Ovary (tissue), 9 donors: ENCODE measurements around the gene EPRS1. TPM values are rescaled to one million over a fixed set of nuclear protein-coding genes. Genes with fewer than 3 reads are reported as not detected.

Experiments
- DNase-seq, 5 donors: peaks; one replicate each; pipeline ENCODE4 v3.0.0-alpha.2; 2019 to 2020
- H3K27ac ChIP-seq, 2 donors: fragments of 200-600 bp; one replicate each; pipeline versions ENCODE4 v1.5.1 to v1.8.0; 2019 to 2022
- H3K27me3 ChIP-seq: fragments of 200-600 bp; one replicate; pipeline ENCODE4 v1.8.0; 2022
- H3K36me3 ChIP-seq: fragments of 200-600 bp; sonication (generic); one replicate; pipeline ENCODE4 v1.5.1; 2019
- H3K4me1 ChIP-seq: one replicate; pipeline ENCODE4 v1.8.1; 2013; ENCODE audit warnings: mild to moderate bottlenecking, moderate library complexity; ENCODE audit not compliant: insufficient read depth
- H3K4me3 ChIP-seq: fragments of 200-600 bp; sonication (generic); one replicate; pipeline ENCODE4 v1.5.1; 2017
- H3K9me3 ChIP-seq, 2 donors: fragments of 200-600 bp in 1 of 2; sonication (generic) in 1 of 2; one replicate each; pipeline versions ENCODE4 v1.5.1 to v1.8.1; 2013 to 2019; ENCODE audit warnings: mild to moderate bottlenecking in 1 of 2, moderate library complexity in 1 of 2
- CTCF ChIP-seq, 3 donors: fragments of 450-650 bp in 2 of 3; fragments of 200-600 bp in 1 of 3; IDR thresholded peaks; one replicate each; pipeline versions ENCODE4 v1.5.1 to v1.8.0; 2016 to 2022; ENCODE audit warnings: antibody characterized with exemption in 3 of 3, mild to moderate bottlenecking in 1 of 3
- EP300 ChIP-seq: sonication (generic); formaldehyde crosslinking; IDR thresholded peaks from one replicate; pipeline ENCODE4 v1.6.1; 2017; ENCODE audit warnings: antibody characterized with exemption
- POLR2A ChIP-seq: fragments of 450-650 bp; IDR thresholded peaks from one replicate; pipeline ENCODE4 v1.6.1; 2017; ENCODE audit warnings: antibody characterized with exemption, mild to moderate bottlenecking, moderate library complexity
- WGBS, 3 donors: extraction: QIAGEN DNeasy Blood & Tissue Kit in 1 of 3; methylation state at CpG; one replicate each; pipeline versions ENCODE4 v1.1.5 to v1.1.7; 2013 to 2017; 5-methylcytosine and 5-hydroxymethylcytosine counted together
- intact Hi-C, 4 donors: fragments of 100-400 bp; cut with DNase I; formaldehyde crosslinking; loops; one replicate each; pipeline versions ENCODE4 v1.11.0 to v1.15.1; 2022 to 2023
- polyA plus RNA-seq, 2 donors: library from polyadenylated mRNA; stranded (reverse); fragments of 200-250 nt in 1 of 2; fragments of 350-450 nt in 1 of 2; fragmentation: Illumina TruSeq in 1 of 2; extraction: RNeasy Lipid Tissue Mini Kit (QIAGEN cat#74804) in 1 of 2; gene quantifications; one replicate each; pipeline ENCODE4 v1.2.3, GENCODE V29; 2013 to 2014
- total RNA-seq, 7 donors: library from RNA; depleted of rRNA in 2 of 7; stranded (reverse); fragments of >200 nt in 2 of 7; fragmentation: NEBNext Ultra II Directional in 3 of 7; extraction: Animal tissue kit (Norgen Biotek cat#: 25700) in 3 of 7; gene quantifications; one replicate each; pipeline versions ENCODE4 v1.1.0 to v1.2.4, GENCODE V29; 2016 to 2023
- donor health status: DM: no; HTN: no; CAD: no; lungs with moderate emphysema.
- donor health status: DM: no; HTN: no; CAD: no.
- donor health status: Bipolar disorder and iron deficiency.
- donor health status: DM: yes; HTN: yes; CAD: no.
- donor health status: DM: no; HTN: no; CAD: no.
- donor health status: DM: yes; HTN: yes; CAD: no.

Gene EPRS1
- total and polyA plus RNA-seq, 9 donors = 27.8 to 135 (median 65.4) TPM

- no peak for DNase-seq
- Histone ChIP-seq H3K9me3 (no peaks in the 10 kb centered on the region), H3K4me1 (no peaks in the 10 kb centered on the region), H3K36me3 (no peaks in the 10 kb centered on the region), H3K4me3 (no peak overlapping the region), H3K27me3 (no peaks in the 10 kb centered on the region), H3K27ac (no peak overlapping the region)
- intact Hi-C loops = no loop called here
- TF ChIP-seq POLR2A = no peak
- TF ChIP-seq CTCF (IDR thresholded peaks at IDR 0.05) = no peak
- no peak for TF ChIP-seq EP300
- WGBS, 3 donors = 91 to 100% (median 93%) methylated on average over 1 of the region's 1 CpG
Measured at GRCh38 chr1:220056374-220056773, 10.1 kb upstream of the EPRS1 start.

GRCh38 chr1:220045356-220046051, 801 bp downstream of the EPRS1 start:
- Histone ChIP-seq H3K27ac (peak overlapping the region; percentile 56 to 76), H3K4me1 (peaks cover 1% of the 10 kb centered on the region), H3K27me3 (no peaks in the 10 kb centered on the region), H3K4me3 (peak overlapping the region; percentile 81), H3K9me3 (no peaks in the 10 kb centered on the region), H3K36me3 (no peaks in the 10 kb centered on the region)
- WGBS, 3 donors = 19 to 24% (median 20%) methylated on average over 17 of the region's 17 CpGs
- TF ChIP-seq EP300 (no peak), CTCF (IDR thresholded peaks at IDR 0.05) (no peak), POLR2A (no peak)
- DNase-seq = no peak
- intact Hi-C loops = loop anchor here in 1 of 4 donors (10.0 kb wide), 1 partner anchor 211 kb away; no protein-coding TSS in a partner anchor

GRCh38 chr1:220044678-220045355, 1.5 kb downstream of the EPRS1 start:
- 67 to 72% (median 69%) methylated on average over 4 of the region's 4 CpGs for WGBS, 3 donors
- intact Hi-C loops = loop anchor here in 1 of 4 donors (10.0 kb wide), 1 partner anchor 210 kb away; no protein-coding TSS in a partner anchor

GRCh38 chr1:220043646-220044045, 2.7 kb downstream of the EPRS1 start:
- no peak overlapping the region for H3K27ac ChIP-seq
- 78 to 84% (median 81%) methylated on average over 2 of the region's 2 CpGs for WGBS, 3 donors

More at GRCh38 chr1:220044678-220045355, 1.5 kb downstream of the EPRS1 start:
- TF ChIP-seq POLR2A (no peak), CTCF (IDR thresholded peaks at IDR 0.05) (no peak), EP300 (no peak)
- no peak for DNase-seq
- no peaks in the 10 kb centered on the region for H3K9me3 ChIP-seq
- no peaks in the 10 kb centered on the region for H3K27me3 ChIP-seq
- peak overlapping the region; percentile 81 for H3K4me3 ChIP-seq
- H3K27ac ChIP-seq = no peak overlapping the region
- no peaks in the 10 kb centered on the region for H3K36me3 ChIP-seq
- H3K4me1 ChIP-seq = peaks cover 1% of the 10 kb centered on the region

More at GRCh38 chr1:220043646-220044045, 2.7 kb downstream of the EPRS1 start:
- Histone ChIP-seq H3K36me3 (no peaks in the 10 kb centered on the region), H3K27me3 (no peaks in the 10 kb centered on the region), H3K9me3 (no peaks in the 10 kb centered on the region), H3K4me1 (peaks cover 1% of the 10 kb centered on the region), H3K4me3 (no peak overlapping the region)
- TF ChIP-seq POLR2A (no peak), EP300 (no peak), CTCF (IDR thresholded peaks at IDR 0.05) (no peak)
- DNase-seq = no peak
- intact Hi-C loops = loop anchor here in 1 of 4 donors (10.0 kb wide), 1 partner anchor 209 kb away; no protein-coding TSS in a partner anchor
